Astrocyte of the cerebellum (primary cell): ENCODE measurements around the gene PAX5.

Source experiments
- DNase-seq: peaks from one replicate; pipeline ENCODE4 v3.0.0-alpha.2; 2011; ENCODE audit warnings: low read depth
- H3K4me3 ChIP-seq: 2 replicates; pipeline ENCODE4 v1.5.1; 2011; ENCODE audit warnings: mild to moderate bottlenecking, low read depth, low read length, moderate library complexity
- CTCF ChIP-seq: IDR thresholded peaks from 2 replicates; pipeline ENCODE4 v1.5.1; 2012; ENCODE audit warnings: low read length, low read depth, moderate library complexity, mild to moderate bottlenecking; ENCODE audit errors: missing control alignments
- in situ Hi-C: cut with HindIII; loops from 2 replicates; pipeline ENCODE4 v1.10.0; 2017; ENCODE audit warnings: low sequenced_read_pairs

Gene PAX5

GRCh38 chr9:36891341-36891811 is 142.7 kb downstream of the PAX5 start:
- no peak overlapping the region for H3K4me3 ChIP-seq
- no peak for TF ChIP-seq CTCF
- in situ Hi-C loops = no loop called here
- DNase-seq = no peak

GRCh38 chr9:36889844-36890243 is 144.2 kb downstream of the PAX5 start:
- in situ Hi-C loops = no loop called here
- H3K4me3 ChIP-seq = no peak overlapping the region
- DNase-seq = no peak
- TF ChIP-seq CTCF = no peak

GRCh38 chr9:36888551-36888950 is 145.5 kb downstream of the PAX5 start:
- no peak overlapping the region for H3K4me3 ChIP-seq
- no peak for DNase-seq
- no peak for TF ChIP-seq CTCF
- in situ Hi-C loops = no loop called here

- in situ Hi-C loops = no loop called here
- DNase-seq = no peak
- H3K4me3 ChIP-seq = no peak overlapping the region
- TF ChIP-seq CTCF = no peak
These were observed 149.3 kb downstream of the PAX5 start for GRCh38 chr9:36884721-36885120.

- DNase-seq = no peak
- no peak for TF ChIP-seq CTCF
- in situ Hi-C loops = no loop called here
- no peak overlapping the region for H3K4me3 ChIP-seq
These were observed 151.5 kb downstream of the PAX5 start for GRCh38 chr9:36882594-36882993.

DNA sequence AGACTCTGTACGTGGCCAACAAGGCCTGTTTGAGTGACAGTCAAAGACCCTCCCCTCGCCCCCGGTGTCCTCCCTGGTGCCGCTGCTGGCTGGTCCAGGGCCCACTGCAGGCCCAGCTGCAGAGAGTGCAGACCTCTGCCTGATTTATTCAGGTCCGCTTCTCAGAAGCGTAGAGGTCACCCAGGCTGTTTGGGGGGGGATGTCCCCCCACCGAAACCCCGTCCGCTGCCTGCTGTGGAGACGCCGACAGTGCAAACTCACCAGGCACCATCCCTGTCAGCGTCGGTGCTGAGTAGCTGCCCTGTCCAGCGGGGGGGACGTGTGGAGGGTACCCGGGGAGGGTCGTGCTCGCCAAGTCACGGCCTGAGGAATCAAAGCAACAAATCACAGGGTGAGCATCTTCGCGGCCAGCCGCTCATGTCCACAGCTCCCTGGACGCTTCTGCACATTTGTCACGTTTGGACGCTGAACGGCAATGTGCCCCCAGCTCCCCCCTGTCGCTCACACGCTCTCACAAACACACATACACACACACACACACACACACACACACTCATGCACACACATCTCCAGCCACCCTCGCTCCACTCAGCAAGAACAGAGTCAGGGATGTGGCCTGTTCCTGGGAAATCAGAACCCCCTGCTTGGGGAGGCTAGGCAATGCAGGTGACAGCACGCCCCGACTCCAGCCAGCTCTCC is 152.2 kb downstream of the PAX5 start:
- H3K4me3 ChIP-seq = no peak overlapping the region
- no peak for TF ChIP-seq CTCF
- no peak for DNase-seq
- in situ Hi-C loops = no loop called here
